CD14-positive monocyte (primary cell): ENCODE data around the gene TMEM88. TPM values are rescaled to one million over a fixed set of nuclear protein-coding genes. Genes with fewer than 3 reads are reported as not detected.

ENCODE experiments used
- DNase-seq, 3 donors: peaks; one replicate each; pipeline ENCODE4 v3.0.0-alpha.2; 2011 to 2022
- H2AFZ ChIP-seq: 2 replicates; pipeline ENCODE4 v1.6.0; 2012; ENCODE audit warnings: mild to moderate bottlenecking, low read depth, low read length, inconsistent platforms; ENCODE audit not compliant: insufficient read depth, poor library complexity, severe bottlenecking
- H3K27ac ChIP-seq, 2 donors: 1 replicate in 1 of 2; 2 replicates in 1 of 2; pipeline ENCODE4 v1.5.1; 2012 to 2013; ENCODE audit warnings: low read length in 2 of 2, control low read depth in 1 of 2, inconsistent platforms in 1 of 2, low read depth in 1 of 2, mild to moderate bottlenecking in 1 of 2
- H3K27me3 ChIP-seq, 2 donors: one replicate each; pipeline versions ENCODE4 v1.6.0 to v1.6.1; 2011 to 2013; ENCODE audit warnings: low read length in 2 of 2; ENCODE audit not compliant: control insufficient read depth in 2 of 2, insufficient read depth in 2 of 2
- H3K36me3 ChIP-seq, 2 donors: replicated peaks in 1 of 2; 1 replicate in 1 of 2; 2 replicates in 1 of 2; pipeline versions ENCODE4 v1.5.1 to v1.6.1; 2012 to 2013; ENCODE audit warnings: low read length in 2 of 2, control low read depth in 1 of 2, inconsistent platforms in 1 of 2, mild to moderate bottlenecking in 1 of 2; ENCODE audit not compliant: insufficient read depth in 2 of 2, control insufficient read depth in 1 of 2
- H3K4me1 ChIP-seq, 2 donors: 1 replicate in 1 of 2; 2 replicates in 1 of 2; pipeline versions ENCODE4 v1.5.1 to v1.6.1; 2012 to 2013; ENCODE audit warnings: low read length in 2 of 2, control low read depth in 1 of 2, inconsistent platforms in 1 of 2, mild to moderate bottlenecking in 1 of 2, moderate library complexity in 1 of 2; ENCODE audit not compliant: insufficient read depth in 2 of 2, control insufficient read depth in 1 of 2
- H3K4me2 ChIP-seq: replicated peaks from 2 replicates; pipeline ENCODE3; 2012; ENCODE audit warnings: low read length, moderate library complexity, mild to moderate bottlenecking; ENCODE audit not compliant: poor library complexity, severe bottlenecking; ENCODE audit errors: extremely low read depth
- H3K4me3 ChIP-seq, 3 experiments: fragments of 200-600 bp in 1 of 3; sonication (generic) in 1 of 3; replicated peaks in 1 of 3; 1 replicate in 2 of 3; 2 replicates in 1 of 3; pipeline ENCODE4 v1.5.1; 2011 to 2013; ENCODE audit warnings: low read length in 3 of 3, mild to moderate bottlenecking in 3 of 3, control low read depth in 2 of 3, low read depth in 2 of 3, inconsistent platforms in 1 of 3, moderate library complexity in 1 of 3
- H3K79me2 ChIP-seq: 2 replicates; pipeline ENCODE4 v1.6.0; 2012; ENCODE audit warnings: mild to moderate bottlenecking, control low read depth, inconsistent platforms, low read length, moderate library complexity; ENCODE audit not compliant: insufficient read depth
- H3K9ac ChIP-seq: 2 replicates; pipeline ENCODE4 v1.6.0; 2017; ENCODE audit warnings: low read length, mild to moderate bottlenecking; ENCODE audit not compliant: insufficient read depth, poor library complexity, severe bottlenecking
- H3K9me3 ChIP-seq, 2 donors: replicated peaks in 1 of 2; 1 replicate in 1 of 2; 2 replicates in 1 of 2; pipeline versions ENCODE4 v1.5.1 to v1.6.1; 2012 to 2013; ENCODE audit warnings: low read length in 2 of 2, control low read depth in 1 of 2; ENCODE audit not compliant: control insufficient read depth in 1 of 2, insufficient read depth in 1 of 2
- H4K20me1 ChIP-seq: 2 replicates; pipeline ENCODE4 v1.6.0; 2012; ENCODE audit warnings: mild to moderate bottlenecking, low read length, control low read depth, moderate library complexity; ENCODE audit not compliant: insufficient read depth
- H3K27ac Mint-ChIP-seq, 7 donors: one replicate each; pipeline ENCODE4 v1.8.0; 2020; ENCODE audit warnings: mild to moderate bottlenecking in 7 of 7, mixed read lengths in 7 of 7, moderate library complexity in 6 of 7, inconsistent platforms in 2 of 7
- H3K27me3 Mint-ChIP-seq, 3 donors: one replicate each; pipeline ENCODE4 v1.8.0; 2021 to 2022; ENCODE audit warnings: low read depth in 3 of 3, mild to moderate bottlenecking in 3 of 3, mixed read lengths in 3 of 3, moderate library complexity in 3 of 3, inconsistent platforms in 1 of 3
- H3K36me3 Mint-ChIP-seq, 2 donors: one replicate each; pipeline ENCODE4 v1.8.0; 2020; ENCODE audit warnings: mixed read lengths in 2 of 2, inconsistent platforms in 1 of 2, mild to moderate bottlenecking in 1 of 2
- H3K4me1 Mint-ChIP-seq: one replicate; pipeline ENCODE4 v1.8.0; 2020; ENCODE audit warnings: mild to moderate bottlenecking, mixed read lengths
- H3K4me3 Mint-ChIP-seq, 2 donors: one replicate each; pipeline ENCODE4 v1.8.0; 2020; ENCODE audit warnings: mild to moderate bottlenecking in 2 of 2, mixed read lengths in 2 of 2, moderate library complexity in 1 of 2
- H3K9me3 Mint-ChIP-seq, 7 donors: one replicate each; pipeline ENCODE4 v1.8.0; 2020 to 2022; ENCODE audit warnings: mixed read lengths in 7 of 7, mild to moderate bottlenecking in 6 of 7, moderate library complexity in 6 of 7, inconsistent platforms in 2 of 7
- WGBS: methylation state at CpG from one replicate; pipeline ENCODE4 v1.1.5; 2013; ENCODE audit warnings: missing lambda C conversion rate; ENCODE audit not compliant: insufficient coverage; 5-methylcytosine and 5-hydroxymethylcytosine counted together
- intact Hi-C, 2 donors: fragments of 100-400 bp; cut with micrococcal nuclease; formaldehyde crosslinking; loops; one replicate each; pipeline versions ENCODE4 v1.15.0 to v1.15.1; 2023
- polyA plus RNA-seq, 3 donors: library from polyadenylated mRNA; depleted of rRNA in 1 of 3; unstranded in 2 of 3; stranded (reverse) in 1 of 3; fragments of 300-500 nt in 2 of 3; fragments of >200 nt in 1 of 3; fragmentation: Illumina TruSeq in 2 of 3; gene quantifications; 1 replicate in 2 of 3; 2 replicates in 1 of 3; pipeline ENCODE4 v1.2.3, GENCODE V29; 2012 to 2021
- TF ChIP-seq, protein P1 (sequence below): fragments of 200-600 bp; IDR thresholded peaks from one replicate; pipeline ENCODE4 v1.8.0; 2022; ENCODE audit warnings: antibody characterized with exemption, mild to moderate bottlenecking

TMEM88 gene
- polyA plus RNA-seq, 3 donors, result 10.2 TPM; not detected in 2

DNA sequence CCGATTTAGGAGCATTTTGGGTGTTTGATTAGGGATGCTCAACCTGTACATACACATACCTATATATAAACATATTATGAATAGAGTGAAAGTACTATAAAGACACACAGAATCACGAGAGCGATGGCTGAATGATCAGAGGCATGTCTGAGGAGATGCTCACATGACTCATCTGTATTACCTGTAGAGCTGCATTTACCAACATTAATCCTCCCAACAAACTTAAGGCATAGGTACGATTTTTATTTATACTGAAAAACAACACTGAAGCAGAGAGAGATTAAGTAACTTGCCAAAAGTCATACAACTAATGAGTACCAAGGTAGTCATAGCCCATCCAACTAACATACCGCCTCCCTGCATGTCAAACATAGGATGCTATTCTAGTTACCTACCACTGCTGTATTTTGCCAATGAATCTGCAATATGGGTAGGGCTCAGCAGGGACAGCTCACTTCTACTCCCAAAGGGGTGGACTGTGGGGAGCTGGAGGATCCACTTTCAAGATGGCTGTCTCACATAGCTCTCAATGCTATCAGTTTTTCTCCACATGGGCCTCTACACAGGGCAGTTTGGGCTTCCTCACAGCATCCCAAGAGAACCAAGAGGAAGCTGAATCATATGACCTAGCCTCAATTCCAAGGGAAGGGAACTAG lies 10.3 kb downstream of the TMEM88 start:
- no CpG with 5 or more reads among the region's 5 CpGs for WGBS
- intact Hi-C loops, result loop anchor here (5.0 kb wide), 3 partner anchors 32 to 192 kb away; no protein-coding TSS in a partner anchor
- Mint-ChIP-seq H3K36me3 (peaks cover 17 to 20% of the 10 kb centered on the region in 2 donors), H3K9me3 (peaks cover 0 to 3% (median 0%) of the 10 kb centered on the region in 7 donors), H3K4me1 (peaks cover 33% of the 10 kb centered on the region), H3K27ac (no peak overlapping the region), H3K4me3 (no peak overlapping the region), H3K27me3 (no peaks in the 10 kb centered on the region)
- H3K4me3 ChIP-seq, result no peak overlapping the region
- H3K4me1 ChIP-seq, result peaks cover 30 to 34% of the 10 kb centered on the region in 2 donors
- H3K79me2 ChIP-seq, result peaks cover 40% of the 10 kb centered on the region
- DNase-seq, result no peak
- no peak overlapping the region for H3K9ac ChIP-seq
- no peaks in the 10 kb centered on the region for H3K9me3 ChIP-seq
- H3K4me2 ChIP-seq, result no peak overlapping the region
- no peak overlapping the region for H3K27ac ChIP-seq
- no peaks in the 10 kb centered on the region for H4K20me1 ChIP-seq
- no peaks in the 10 kb centered on the region for H3K27me3 ChIP-seq
- H3K36me3 ChIP-seq, result peaks cover 0 to 36% of the 10 kb centered on the region in 2 donors
- no peak overlapping the region for H2AFZ ChIP-seq
- TF ChIP-seq, protein P1, sequence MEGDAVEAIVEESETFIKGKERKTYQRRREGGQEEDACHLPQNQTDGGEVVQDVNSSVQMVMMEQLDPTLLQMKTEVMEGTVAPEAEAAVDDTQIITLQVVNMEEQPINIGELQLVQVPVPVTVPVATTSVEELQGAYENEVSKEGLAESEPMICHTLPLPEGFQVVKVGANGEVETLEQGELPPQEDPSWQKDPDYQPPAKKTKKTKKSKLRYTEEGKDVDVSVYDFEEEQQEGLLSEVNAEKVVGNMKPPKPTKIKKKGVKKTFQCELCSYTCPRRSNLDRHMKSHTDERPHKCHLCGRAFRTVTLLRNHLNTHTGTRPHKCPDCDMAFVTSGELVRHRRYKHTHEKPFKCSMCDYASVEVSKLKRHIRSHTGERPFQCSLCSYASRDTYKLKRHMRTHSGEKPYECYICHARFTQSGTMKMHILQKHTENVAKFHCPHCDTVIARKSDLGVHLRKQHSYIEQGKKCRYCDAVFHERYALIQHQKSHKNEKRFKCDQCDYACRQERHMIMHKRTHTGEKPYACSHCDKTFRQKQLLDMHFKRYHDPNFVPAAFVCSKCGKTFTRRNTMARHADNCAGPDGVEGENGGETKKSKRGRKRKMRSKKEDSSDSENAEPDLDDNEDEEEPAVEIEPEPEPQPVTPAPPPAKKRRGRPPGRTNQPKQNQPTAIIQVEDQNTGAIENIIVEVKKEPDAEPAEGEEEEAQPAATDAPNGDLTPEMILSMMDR, result no peak

DNA sequence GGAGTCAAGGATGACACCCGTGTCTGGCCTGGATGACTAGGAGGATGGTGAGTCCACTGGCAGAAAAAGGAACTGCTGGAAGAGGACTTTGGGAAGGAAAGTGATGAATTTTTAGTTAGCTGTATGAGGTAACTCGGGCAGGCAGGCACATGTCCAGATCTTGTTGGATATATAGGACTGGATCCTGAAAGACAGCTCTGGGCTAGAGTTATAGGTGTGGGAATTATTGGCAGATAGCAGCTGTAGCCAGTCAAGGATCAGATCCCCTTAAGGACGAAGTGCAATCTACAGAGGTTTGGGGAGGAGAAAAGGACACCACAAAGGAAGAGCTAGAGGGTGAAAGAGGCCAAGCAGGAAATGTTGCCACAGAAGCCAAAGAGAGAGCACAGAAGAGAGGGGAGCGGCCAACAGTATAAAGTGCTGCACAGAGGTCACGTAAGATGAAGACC lies 13.0 kb downstream of the TMEM88 start:
- H3K4me1 Mint-ChIP-seq, result peaks cover 51% of the 10 kb centered on the region
- H3K27ac ChIP-seq, result peak overlapping the region; percentile 19 to 74
- peak overlapping the region in 1 of 3 experiments; percentile 58 for H3K4me3 ChIP-seq

More for the DNA sequence above, 13.0 kb downstream of the TMEM88 start:
- peak overlapping the region; percentile 70 to 92 (median 85) for H3K27ac Mint-ChIP-seq
- H2AFZ ChIP-seq, result peak overlapping the region; percentile 78
- peak overlapping the region; percentile 18 for H3K9ac ChIP-seq
- H3K27me3 ChIP-seq, result no peaks in the 10 kb centered on the region
- H3K36me3 Mint-ChIP-seq, result peaks cover 9 to 16% of the 10 kb centered on the region in 2 donors
- peaks cover 47 to 61% of the 10 kb centered on the region in 2 donors for H3K4me1 ChIP-seq
- intact Hi-C loops, result loop anchor here in 1 of 2 donors (2.0 to 5.0 kb wide), 2 partner anchors 13 to 189 kb away; no protein-coding TSS in a partner anchor
- no peaks in the 10 kb centered on the region for H3K27me3 Mint-ChIP-seq
- TF ChIP-seq, protein P1, result no peak
- H3K9me3 ChIP-seq, result no peaks in the 10 kb centered on the region
- H3K4me3 Mint-ChIP-seq, result peak overlapping the region; percentile 47 to 86
- peak overlapping the region; percentile 71 for H3K4me2 ChIP-seq
- peaks cover 0 to 3% (median 0%) of the 10 kb centered on the region in 7 donors for H3K9me3 Mint-ChIP-seq
- H3K79me2 ChIP-seq, result peaks cover 52% of the 10 kb centered on the region
- WGBS, result 0% methylated on average over 5 of the region's 5 CpGs
- DNase-seq, result peak in 1 of 3 donors; percentile 62
- peaks cover 0 to 17% of the 10 kb centered on the region in 2 donors for H3K36me3 ChIP-seq
- H4K20me1 ChIP-seq, result no peaks in the 10 kb centered on the region
